ENCODE measurements around the gene RUNX2. TPM values are rescaled to one million over a fixed set of nuclear protein-coding genes. Genes with fewer than 3 reads are reported as not detected.

Gene RUNX2
- total and polyA plus RNA-seq, 4 donors, result 0.83 to 2.8 (median 2.0) TPM

DNA sequence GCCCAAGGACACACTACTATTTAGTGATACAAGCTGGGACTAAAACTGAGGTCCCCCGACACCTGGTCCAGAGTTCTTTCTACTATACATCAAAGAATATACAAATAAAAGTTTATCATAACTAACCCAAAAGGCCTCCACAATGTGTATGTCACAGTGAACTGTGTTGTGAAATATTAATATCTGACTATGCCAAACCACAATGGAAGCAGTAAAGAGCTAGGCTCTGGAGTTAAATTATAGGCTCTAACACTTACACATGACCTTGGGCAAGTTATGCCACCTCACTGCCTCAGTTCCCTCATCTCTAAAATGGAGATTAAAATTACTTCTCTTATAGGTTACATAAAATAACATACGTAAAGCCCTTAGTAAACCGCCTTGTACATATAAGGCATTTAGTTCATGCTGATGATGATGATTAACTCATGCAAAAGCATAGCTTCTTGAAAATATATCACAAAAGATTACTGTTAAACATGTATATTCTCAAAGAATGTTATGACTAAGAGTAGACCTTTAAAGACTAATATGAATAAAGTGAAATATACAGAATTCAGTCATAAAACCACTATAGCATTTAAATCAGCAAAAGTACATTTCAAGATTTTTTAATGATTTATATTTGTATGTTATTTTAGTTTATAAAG is 43.9 kb downstream of the RUNX2 start:
- H3K4me1 ChIP-seq (ENCODE audit: control insufficient read depth, insufficient read depth, low read length), result no peaks in the 10 kb centered on the region
- H3K27ac ChIP-seq (ENCODE audit: low read depth, low read length), result no peak overlapping the region
- H3K27me3 ChIP-seq (ENCODE audit: control insufficient read depth, insufficient read depth, low read length), result no peaks in the 10 kb centered on the region
- WGBS (ENCODE audit: insufficient coverage), result no CpG with 5 or more reads among the region's 3 CpGs
- no peaks in the 10 kb centered on the region for H3K36me3 ChIP-seq (ENCODE audit: control insufficient read depth, insufficient read depth, low read length)
- no peaks in the 10 kb centered on the region for H3K9me3 ChIP-seq (ENCODE audit: control insufficient read depth, insufficient read depth, low read length)
- DNase-seq (ENCODE audit: low read depth in 4 of 6, low spot score in 6 of 6), result no peak
- H3K4me3 ChIP-seq (ENCODE audit: low read depth, low read length), result no peak overlapping the region

DNA sequence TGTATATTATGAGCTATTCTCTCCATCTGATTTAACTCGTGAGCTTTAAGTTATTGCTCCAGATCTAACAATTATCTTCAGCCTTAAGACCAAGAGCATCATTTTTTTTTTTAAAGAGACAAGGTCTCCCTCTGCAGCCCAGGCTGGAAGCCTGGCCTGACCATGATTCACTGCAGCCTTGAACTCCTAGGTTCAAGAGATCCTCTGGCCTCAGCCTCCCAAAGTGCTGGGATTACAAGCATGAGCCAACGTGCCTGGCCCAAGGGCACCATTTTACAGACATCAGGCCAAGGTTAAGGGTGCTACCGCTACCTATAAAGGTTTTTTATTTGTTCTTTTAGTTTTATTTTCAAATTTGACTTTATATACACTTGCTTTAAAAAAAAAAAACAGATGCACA is 47.3 kb downstream of the RUNX2 start:
- Histone ChIP-seq H3K27ac (ENCODE audit: low read depth, low read length) (no peak overlapping the region), H3K4me1 (ENCODE audit: control insufficient read depth, insufficient read depth, low read length) (no peaks in the 10 kb centered on the region), H3K4me3 (ENCODE audit: low read depth, low read length) (no peak overlapping the region), H3K36me3 (ENCODE audit: control insufficient read depth, insufficient read depth, low read length) (no peaks in the 10 kb centered on the region), H3K9me3 (ENCODE audit: control insufficient read depth, insufficient read depth, low read length) (no peaks in the 10 kb centered on the region), H3K27me3 (ENCODE audit: control insufficient read depth, insufficient read depth, low read length) (no peaks in the 10 kb centered on the region)
- DNase-seq (ENCODE audit: low read depth in 4 of 6, low spot score in 6 of 6), result no peak
- WGBS (ENCODE audit: insufficient coverage), result 43% methylated on average over 1 of the region's 3 CpGs

- Histone ChIP-seq H3K4me1 (ENCODE audit: control insufficient read depth, insufficient read depth, low read length) (no peaks in the 10 kb centered on the region), H3K27me3 (ENCODE audit: control insufficient read depth, insufficient read depth, low read length) (no peaks in the 10 kb centered on the region), H3K36me3 (ENCODE audit: control insufficient read depth, insufficient read depth, low read length) (no peaks in the 10 kb centered on the region), H3K9me3 (ENCODE audit: control insufficient read depth, insufficient read depth, low read length) (no peaks in the 10 kb centered on the region), H3K4me3 (ENCODE audit: low read depth, low read length) (peak overlapping the region; percentile 72), H3K27ac (ENCODE audit: low read depth, low read length) (no peak overlapping the region)
- 36% methylated on average over 9 of the region's 11 CpGs for WGBS (ENCODE audit: insufficient coverage)
- DNase-seq (ENCODE audit: low read depth in 4 of 6, low spot score in 6 of 6), result peak in 4 of 6 donors; percentile 6 to 12 (median 8)
These were observed 48.3 kb downstream of the RUNX2 start for GRCh38 chr6:45376310-45377042.

- Histone ChIP-seq H3K4me3 (ENCODE audit: low read depth, low read length) (peak overlapping the region; percentile 72), H3K27ac (ENCODE audit: low read depth, low read length) (peak overlapping the region; percentile 95), H3K9me3 (ENCODE audit: control insufficient read depth, insufficient read depth, low read length) (no peaks in the 10 kb centered on the region), H3K27me3 (ENCODE audit: control insufficient read depth, insufficient read depth, low read length) (no peaks in the 10 kb centered on the region), H3K4me1 (ENCODE audit: control insufficient read depth, insufficient read depth, low read length) (no peaks in the 10 kb centered on the region), H3K36me3 (ENCODE audit: control insufficient read depth, insufficient read depth, low read length) (no peaks in the 10 kb centered on the region)
- 1% methylated on average over 21 of the region's 21 CpGs for whole genome bisulfite sequencing (ENCODE audit: insufficient coverage)
- DNase-seq (ENCODE audit: low read depth in 4 of 6, low spot score in 6 of 6), result peak in 3 of 6 donors; percentile 1 to 46 (median 4)
These were observed 49.0 kb downstream of the RUNX2 start for GRCh38 chr6:45377043-45377553.

DNA sequence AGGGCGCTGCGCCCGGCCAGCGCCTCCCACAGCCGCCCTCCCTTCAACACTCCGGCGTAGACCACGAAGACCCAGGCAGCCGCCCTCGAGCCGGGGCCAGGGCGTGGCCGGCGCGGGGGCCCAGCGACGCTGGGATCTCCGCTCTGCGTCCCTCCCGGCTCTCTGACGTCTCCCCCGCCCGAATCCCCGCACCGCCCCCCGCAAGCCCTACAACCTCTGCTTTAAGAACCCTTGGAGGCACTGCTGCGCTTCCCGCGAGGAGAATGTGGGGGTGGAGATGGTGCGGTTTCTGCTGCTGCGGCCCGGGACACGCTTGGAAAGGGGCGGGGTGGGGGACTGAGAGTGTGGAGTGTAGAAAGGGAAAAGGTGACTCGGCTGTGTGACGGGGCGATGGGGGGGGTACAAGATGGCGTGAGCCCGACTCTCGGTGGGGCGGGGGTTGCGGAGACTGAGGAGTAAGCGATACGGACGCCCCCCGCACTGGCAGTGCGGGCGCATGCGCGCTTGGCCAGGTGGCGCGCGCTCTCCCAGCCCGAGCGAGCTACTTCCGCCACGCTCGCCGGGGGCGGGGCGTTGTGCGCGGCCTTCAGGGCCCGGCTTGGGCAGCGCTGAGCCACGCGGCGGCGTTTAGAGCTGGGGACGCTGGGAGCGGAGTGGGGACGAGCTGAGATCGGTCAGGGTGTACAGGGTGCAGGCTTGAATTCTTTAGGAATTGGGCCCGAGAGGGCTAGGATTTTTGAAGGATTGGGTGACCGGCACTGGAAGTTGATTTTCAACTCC is 49.6 kb downstream of the RUNX2 start, which contains the start of gene SUPT3H:
SUPT3H (minus strand) TSS at position 381 of the 780 bp plus-strand sequence.
- Histone ChIP-seq H3K27me3 (ENCODE audit: control insufficient read depth, insufficient read depth, low read length) (no peaks in the 10 kb centered on the region), H3K4me3 (ENCODE audit: low read depth, low read length) (peak within 1 kb of the TSS; percentile 72), H3K9me3 (ENCODE audit: control insufficient read depth, insufficient read depth, low read length) (no peaks in the 10 kb centered on the region), H3K27ac (ENCODE audit: low read depth, low read length) (peak within 1 kb of the TSS; percentile 96), H3K36me3 (ENCODE audit: control insufficient read depth, insufficient read depth, low read length) (no peaks in the 10 kb centered on the region), H3K4me1 (ENCODE audit: control insufficient read depth, insufficient read depth, low read length) (no peaks in the 10 kb centered on the region)
- under 1% methylated on average over 66 of the region's 75 CpGs for WGBS (ENCODE audit: insufficient coverage)
- DNase-seq (ENCODE audit: low read depth in 4 of 6, low spot score in 6 of 6), result peak; percentile 90 to 99 (median 94)

GRCh38 chr6:45378334-45378926 is 50.3 kb downstream of the RUNX2 start:
- Histone ChIP-seq H3K36me3 (ENCODE audit: control insufficient read depth, insufficient read depth, low read length) (no peaks in the 10 kb centered on the region), H3K27me3 (ENCODE audit: control insufficient read depth, insufficient read depth, low read length) (no peaks in the 10 kb centered on the region), H3K4me3 (ENCODE audit: low read depth, low read length) (peak overlapping the region; percentile 72), H3K9me3 (ENCODE audit: control insufficient read depth, insufficient read depth, low read length) (no peaks in the 10 kb centered on the region), H3K4me1 (ENCODE audit: control insufficient read depth, insufficient read depth, low read length) (no peaks in the 10 kb centered on the region), H3K27ac (ENCODE audit: low read depth, low read length) (peak overlapping the region; percentile 96)
- 0% methylated on average over 5 of the region's 21 CpGs for WGBS (ENCODE audit: insufficient coverage)
- DNase-seq (ENCODE audit: low read depth in 4 of 6, low spot score in 6 of 6), result peak in 1 of 6 donors; percentile 1

DNA sequence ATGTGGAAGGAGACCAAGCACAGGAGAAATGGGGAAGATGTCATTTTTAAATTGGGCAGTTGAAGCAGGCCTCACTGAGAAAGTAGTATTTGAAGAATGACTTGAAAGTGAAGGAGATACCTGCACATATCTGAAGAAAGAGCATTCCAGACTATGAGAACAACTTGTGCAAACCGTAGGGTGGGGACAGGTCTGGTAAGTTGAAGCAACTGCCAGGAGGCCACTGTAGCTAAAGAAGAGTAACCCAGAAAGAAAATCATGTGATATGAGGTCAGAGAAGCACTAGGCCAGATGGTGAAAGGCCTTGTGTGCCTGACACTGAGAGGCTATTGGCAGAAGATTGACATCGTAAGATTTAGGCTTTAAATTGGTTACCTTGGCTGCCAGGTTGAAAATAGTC is 54.3 kb downstream of the RUNX2 start:
- 95% methylated on average over 2 of the region's 2 CpGs for WGBS (ENCODE audit: insufficient coverage)
- no peak for DNase-seq (ENCODE audit: low read depth in 4 of 6, low spot score in 6 of 6)
- H3K4me1 ChIP-seq (ENCODE audit: control insufficient read depth, insufficient read depth, low read length), result no peaks in the 10 kb centered on the region

DNA sequence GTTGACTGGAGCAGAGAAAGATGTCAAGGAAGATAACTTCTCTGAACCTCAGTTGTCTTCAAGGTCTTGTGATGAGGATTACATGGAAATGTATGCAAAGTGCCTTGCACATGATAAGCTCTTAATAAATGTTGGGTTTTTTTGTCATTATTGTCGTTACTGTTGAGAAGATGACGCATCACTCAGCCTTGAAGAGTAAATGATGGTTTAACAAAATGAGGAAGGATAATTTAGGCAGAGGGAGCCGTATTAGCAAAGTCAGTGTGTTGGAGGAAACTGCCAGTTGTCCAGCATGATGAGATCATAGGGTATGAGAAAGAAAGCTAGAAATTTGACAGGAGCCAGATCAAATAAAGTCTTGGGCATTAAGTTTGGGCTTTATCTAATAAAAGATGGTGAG is 58.4 kb downstream of the RUNX2 start:
- Histone ChIP-seq H3K36me3 (ENCODE audit: control insufficient read depth, insufficient read depth, low read length) (no peaks in the 10 kb centered on the region), H3K4me3 (ENCODE audit: low read depth, low read length) (no peak overlapping the region), H3K9me3 (ENCODE audit: control insufficient read depth, insufficient read depth, low read length) (no peaks in the 10 kb centered on the region), H3K27ac (ENCODE audit: low read depth, low read length) (no peak overlapping the region), H3K4me1 (ENCODE audit: control insufficient read depth, insufficient read depth, low read length) (no peaks in the 10 kb centered on the region), H3K27me3 (ENCODE audit: control insufficient read depth, insufficient read depth, low read length) (no peaks in the 10 kb centered on the region)
- no peak for DNase-seq (ENCODE audit: low read depth in 4 of 6, low spot score in 6 of 6)
- WGBS (ENCODE audit: insufficient coverage), result 94% methylated on average over 3 of the region's 3 CpGs

More for the DNA sequence above, 54.3 kb downstream of the RUNX2 start:
- H3K36me3 ChIP-seq (ENCODE audit: control insufficient read depth, insufficient read depth, low read length), result no peaks in the 10 kb centered on the region
- H3K27ac ChIP-seq (ENCODE audit: low read depth, low read length), result no peak overlapping the region
- no peaks in the 10 kb centered on the region for H3K9me3 ChIP-seq (ENCODE audit: control insufficient read depth, insufficient read depth, low read length)
- H3K27me3 ChIP-seq (ENCODE audit: control insufficient read depth, insufficient read depth, low read length), result no peaks in the 10 kb centered on the region
- no peak overlapping the region for H3K4me3 ChIP-seq (ENCODE audit: low read depth, low read length)

GRCh38 chr6:45387236-45387635 is 59.1 kb downstream of the RUNX2 start:
- H3K36me3 ChIP-seq (ENCODE audit: control insufficient read depth, insufficient read depth, low read length), result no peaks in the 10 kb centered on the region
- DNase-seq (ENCODE audit: low read depth in 4 of 6, low spot score in 6 of 6), result no peak
- no peak overlapping the region for H3K27ac ChIP-seq (ENCODE audit: low read depth, low read length)
- WGBS (ENCODE audit: insufficient coverage), result 98% methylated on average over 5 of the region's 5 CpGs
- H3K27me3 ChIP-seq (ENCODE audit: control insufficient read depth, insufficient read depth, low read length), result no peaks in the 10 kb centered on the region
- H3K4me3 ChIP-seq (ENCODE audit: low read depth, low read length), result no peak overlapping the region
- H3K9me3 ChIP-seq (ENCODE audit: control insufficient read depth, insufficient read depth, low read length), result no peaks in the 10 kb centered on the region
- H3K4me1 ChIP-seq (ENCODE audit: control insufficient read depth, insufficient read depth, low read length), result no peaks in the 10 kb centered on the region
